Heart right ventricle (tissue), 16 donors: ENCODE results near the gene GRM2. TPM values are rescaled to one million over a fixed set of nuclear protein-coding genes. Genes with fewer than 3 reads are reported as not detected.

Source experiments
- ATAC-seq, 8 donors: fragments of 200-7000 bp; cut with Tn5 transposase; one replicate each; pipeline ENCODE4 v1.9.1; 2020; ENCODE audit warnings: mild to moderate bottlenecking in 8 of 8, moderate library complexity in 8 of 8, moderate number of reproducible peaks in 1 of 8
- DNase-seq, 2 donors: peaks; one replicate each; pipeline ENCODE4 v3.0.0-alpha.2; 2020
- H3K27ac ChIP-seq, 10 donors: fragments of 200-600 bp; sonication (generic) in 2 of 10; one replicate each; pipeline versions ENCODE4 v1.5.0 to v1.8.0; 2020 to 2022; ENCODE audit warnings: mild to moderate bottlenecking in 3 of 10
- H3K27me3 ChIP-seq, 7 donors: fragments of 200-600 bp; one replicate each; pipeline ENCODE4 v1.8.0; 2021 to 2022; ENCODE audit warnings: mild to moderate bottlenecking in 2 of 7
- H3K36me3 ChIP-seq, 9 donors: fragments of 200-600 bp; sonication (generic) in 1 of 9; one replicate each; pipeline versions ENCODE4 v1.5.0 to v1.8.0; 2020 to 2022; ENCODE audit warnings: mild to moderate bottlenecking in 2 of 9
- H3K4me1 ChIP-seq, 9 donors: fragments of 200-600 bp; sonication (generic) in 1 of 9; one replicate each; pipeline versions ENCODE4 v1.5.0 to v1.8.0; 2020 to 2022; ENCODE audit warnings: mild to moderate bottlenecking in 4 of 9
- H3K4me3 ChIP-seq, 10 donors: fragments of 200-600 bp; sonication (generic) in 2 of 10; one replicate each; pipeline versions ENCODE4 v1.5.0 to v1.8.0; 2020 to 2022; ENCODE audit warnings: mild to moderate bottlenecking in 7 of 10, moderate library complexity in 2 of 10
- H3K9me3 ChIP-seq, 11 donors: fragments of 200-600 bp in 10 of 11; sonication (generic) in 2 of 11; one replicate each; pipeline versions ENCODE4 v1.5.0 to v1.8.0; 2013 to 2022; ENCODE audit warnings: mild to moderate bottlenecking in 2 of 11, control low read depth in 1 of 11, moderate library complexity in 1 of 11
- CTCF ChIP-seq, 9 donors: fragments of 200-600 bp; sonication (generic) in 2 of 9; IDR thresholded peaks; one replicate each; pipeline versions ENCODE4 v1.5.0 to v1.8.0; 2021 to 2022; ENCODE audit warnings: antibody characterized with exemption in 9 of 9, mild to moderate bottlenecking in 5 of 9, moderate library complexity in 1 of 9
- WGBS, 2 donors: extraction: QIAGEN DNeasy Blood & Tissue Kit; methylation state at CpG; one replicate each; pipeline ENCODE4 v1.1.7; 2013; ENCODE audit warnings: inconsistent platforms in 1 of 2; 5-methylcytosine and 5-hydroxymethylcytosine counted together
- intact Hi-C, 10 donors: fragments of 100-400 bp; cut with DNase I; formaldehyde crosslinking; loops; one replicate each; pipeline versions ENCODE4 v1.11.1 to v1.14.2; 2022
- polyA plus RNA-seq, 2 donors: library from polyadenylated mRNA; stranded (reverse); fragments of 200-250 nt; gene quantifications; one replicate each; pipeline ENCODE4 v1.2.3, GENCODE V29; 2013
- total RNA-seq, 10 donors: library from RNA; stranded (reverse); fragmentation: NEBNext Ultra II Directional in 3 of 10; extraction: Animal tissue kit (Norgen Biotek cat#: 25700) in 3 of 10; gene quantifications; one replicate each; pipeline versions ENCODE4 v1.2.1 to v1.2.4, GENCODE V29; 2021 to 2023
- donor health status: Arrhythmogenic right ventricular cardiomyopathy.
- donor health status: ischemic (EF 13 %, LVEDD 7.1; RV severe dilation, severe dysfunction).
- donor health status: healthy with polysubstance abuse.
- donor health status: DM: no; HTN: yes; CAD: no.
- donor health status: DM: no; HTN: no; CAD: no.
- donor health status: ischemic (EF 25% LVEDD 6.9; RV normal size, moderate dysfunction).
- donor health status: ischemic (EF 25% LVEDD 5.7; RV mildly dilated, moderate dysfunction).
- donor health status: healthy.
- donor health status: DM: yes; HTN: yes; CAD: no.
- donor health status: Ischemic cardiomyopathy.
- donor health status: ischemic (EF 35%, LVEDD 5.7; RV mildly dilated, moderate dysfunction).
- donor health status: nonischemic (EF 11% LVEDD 7.7; RV severe dilation, severe dysfunction).
- donor health status: DM: yes; HTN: yes; CAD: no.
- donor health status: PGD.
- donor health status: ischemic (EF 29% LVEDD 5.4; RV normal size, mild dysfunction).
- donor health status: nonischemic (EF 23%, LVEDD 6.1; RV moderate dilation, normal function).

Gene GRM2
- total and polyA plus RNA-seq, 12 donors, result 0.04 to 0.66 (median 0.37) TPM; not detected in 1

DNA sequence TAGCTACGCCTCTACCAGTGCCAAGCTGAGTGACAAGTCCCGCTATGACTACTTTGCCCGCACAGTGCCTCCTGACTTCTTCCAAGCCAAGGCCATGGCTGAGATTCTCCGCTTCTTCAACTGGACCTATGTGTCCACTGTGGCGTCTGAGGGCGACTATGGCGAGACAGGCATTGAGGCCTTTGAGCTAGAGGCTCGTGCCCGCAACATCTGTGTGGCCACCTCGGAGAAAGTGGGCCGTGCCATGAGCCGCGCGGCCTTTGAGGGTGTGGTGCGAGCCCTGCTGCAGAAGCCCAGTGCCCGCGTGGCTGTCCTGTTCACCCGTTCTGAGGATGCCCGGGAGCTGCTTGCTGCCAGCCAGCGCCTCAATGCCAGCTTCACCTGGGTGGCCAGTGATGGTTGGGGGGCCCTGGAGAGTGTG, 5.7 kb downstream of the GRM2 start:
- no peak for TF ChIP-seq CTCF (IDR thresholded peaks at IDR 0.05)
- DNase-seq, result no peak
- H3K36me3 ChIP-seq, result no peaks in the 10 kb centered on the region
- H3K4me3 ChIP-seq, result no peak overlapping the region
- H3K27ac ChIP-seq, result no peak overlapping the region
- intact Hi-C loops, result loop anchor here in 2 of 10 donors (10.0 kb wide), 1 partner anchor 72 kb away; no protein-coding TSS in a partner anchor
- 96 to 98% methylated on average over 20 of the region's 20 CpGs for WGBS, 2 donors
- peaks cover 0 to 1% (median 0%) of the 10 kb centered on the region in 9 donors for H3K4me1 ChIP-seq
- no peak for ATAC-seq
- peaks cover 0 to 3% (median 0%) of the 10 kb centered on the region in 7 donors for H3K27me3 ChIP-seq
- H3K9me3 ChIP-seq, result no peaks in the 10 kb centered on the region

DNA sequence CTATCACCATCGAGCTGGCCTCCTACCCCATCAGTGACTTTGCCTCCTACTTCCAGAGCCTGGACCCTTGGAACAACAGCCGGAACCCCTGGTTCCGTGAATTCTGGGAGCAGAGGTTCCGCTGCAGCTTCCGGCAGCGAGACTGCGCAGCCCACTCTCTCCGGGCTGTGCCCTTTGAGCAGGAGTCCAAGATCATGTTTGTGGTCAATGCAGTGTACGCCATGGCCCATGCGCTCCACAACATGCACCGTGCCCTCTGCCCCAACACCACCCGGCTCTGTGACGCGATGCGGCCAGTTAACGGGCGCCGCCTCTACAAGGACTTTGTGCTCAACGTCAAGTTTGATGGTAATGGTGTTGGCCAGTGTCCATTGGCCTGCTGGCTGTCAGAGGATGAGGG, 6.1 kb downstream of the GRM2 start:
- DNase-seq (no peak), ATAC-seq (no peak)
- no peaks in the 10 kb centered on the region for H3K4me1 ChIP-seq
- 95 to 96% methylated on average over 19 of the region's 19 CpGs for WGBS, 2 donors
- H3K4me3 ChIP-seq, result no peak overlapping the region
- H3K9me3 ChIP-seq, result no peaks in the 10 kb centered on the region
- peaks cover 0 to 3% (median 0%) of the 10 kb centered on the region in 7 donors for H3K27me3 ChIP-seq
- no peak overlapping the region for H3K27ac ChIP-seq
- no peaks in the 10 kb centered on the region for H3K36me3 ChIP-seq
- no peak for TF ChIP-seq CTCF (IDR thresholded peaks at IDR 0.05)
- intact Hi-C loops, result loop anchor here in 2 of 10 donors (10.0 kb wide), 1 partner anchor 72 kb away; no protein-coding TSS in a partner anchor

GRCh38 chr3:51715231-51715976, 8.5 kb downstream of the GRM2 start:
- no peaks in the 10 kb centered on the region for H3K36me3 ChIP-seq
- no peak for TF ChIP-seq CTCF (IDR thresholded peaks at IDR 0.05)
- H3K27ac ChIP-seq, result no peak overlapping the region
- no peaks in the 10 kb centered on the region for H3K27me3 ChIP-seq
- DNase-seq (no peak), ATAC-seq (no peak)
- WGBS, 2 donors, result 93 to 95% methylated on average over 36 of the region's 36 CpGs
- intact Hi-C loops, result loop anchor here in 4 of 10 donors (5.0 to 10.0 kb wide), 3 partner anchors 69 to 87 kb away; no protein-coding TSS in a partner anchor
- H3K4me3 ChIP-seq, result no peak overlapping the region
- H3K4me1 ChIP-seq, result peaks cover 0 to 5% (median 0%) of the 10 kb centered on the region in 9 donors
- H3K9me3 ChIP-seq, result no peaks in the 10 kb centered on the region

- ATAC-seq, result no peak
- no peaks in the 10 kb centered on the region for H3K36me3 ChIP-seq
- no peak overlapping the region for H3K27ac ChIP-seq
- no peak for TF ChIP-seq CTCF (IDR thresholded peaks at IDR 0.05)
- peaks cover 0 to 5% (median 0%) of the 10 kb centered on the region in 9 donors for H3K4me1 ChIP-seq
- WGBS, 2 donors, result 93 to 96% methylated on average over 8 of the region's 8 CpGs
- H3K4me3 ChIP-seq, result no peak overlapping the region
- H3K9me3 ChIP-seq, result no peaks in the 10 kb centered on the region
- intact Hi-C loops, result loop anchor here in 4 of 10 donors (5.0 to 10.0 kb wide), 3 partner anchors 69 to 86 kb away; no protein-coding TSS in a partner anchor
- no peaks in the 10 kb centered on the region for H3K27me3 ChIP-seq
- no peak for DNase-seq
Measured at GRCh38 chr3:51715977-51716294, 9.1 kb downstream of the GRM2 start.
